ENCODE measurements around the gene PNPLA7.
A peak's percentile ranks its signal among the peaks of the same experiment; 100 is the strongest.

The PNPLA7 gene

DNA sequence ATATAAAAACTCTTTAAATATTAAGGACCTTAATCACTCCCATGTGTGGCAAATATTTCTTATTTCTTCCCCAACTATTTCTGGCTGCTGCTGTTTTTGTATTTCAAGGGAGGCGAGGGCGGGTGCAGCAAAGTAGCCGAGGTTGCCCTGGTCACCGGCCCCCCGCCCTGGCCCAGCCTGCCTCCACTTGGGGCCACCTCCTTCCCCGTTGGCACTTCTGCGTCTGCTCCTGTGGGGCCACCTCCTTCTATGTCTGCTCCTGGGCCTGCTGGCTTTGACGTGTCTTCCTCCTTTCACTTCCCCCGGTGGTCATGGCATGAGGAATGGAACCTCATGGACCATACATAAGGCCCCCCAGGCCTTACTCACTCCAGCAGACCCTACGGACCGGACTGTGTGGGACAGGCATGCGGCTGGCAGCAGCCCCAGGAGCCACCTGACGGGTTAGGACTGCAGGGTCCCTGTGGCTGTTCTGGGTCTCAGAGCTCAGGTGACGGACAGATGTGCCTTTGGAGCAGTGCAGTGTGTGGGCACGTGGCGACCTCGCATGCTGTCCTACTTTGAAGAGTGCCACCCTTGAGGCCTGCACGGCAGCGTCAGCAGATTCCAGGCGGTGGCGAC lies 103.2 kb downstream of the PNPLA7 start:
- no peak for DNase-seq

DNA sequence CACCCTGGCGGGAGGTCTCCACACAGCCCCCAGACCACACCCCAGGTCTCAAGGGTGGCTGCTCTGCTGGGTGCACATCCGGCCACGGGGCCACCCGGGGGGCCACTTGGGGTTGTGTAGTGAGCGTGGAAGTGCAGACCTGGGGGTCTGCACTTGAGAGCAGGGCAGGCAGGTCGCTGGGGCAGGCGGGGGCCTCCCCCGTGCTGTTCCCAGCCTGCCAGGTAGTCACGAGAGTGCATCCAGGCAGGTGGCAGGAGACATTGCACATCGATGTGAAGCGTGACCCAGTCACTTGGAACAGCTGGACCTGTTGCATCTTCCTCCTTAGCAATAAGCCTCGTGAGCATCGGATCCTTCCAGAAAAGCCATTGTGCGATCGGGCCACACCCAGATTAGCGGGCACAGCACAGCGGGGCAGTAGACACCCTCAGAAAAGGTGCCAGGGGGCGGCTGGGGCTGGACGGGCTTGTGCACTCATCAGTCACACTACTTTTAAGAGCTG lies 104.2 kb downstream of the PNPLA7 start:
- DNase-seq = no peak

GRCh38 chr9:137445275-137445807 lies 104.9 kb downstream of the PNPLA7 start:
- peak; percentile 43 for DNase-seq

GRCh38 chr9:137444106-137444790 lies 106.0 kb downstream of the PNPLA7 start:
- no peak for DNase-seq

GRCh38 chr9:137441935-137442321 lies 108.3 kb downstream of the PNPLA7 start:
- DNase-seq = no peak

GRCh38 chr9:137441289-137441934 lies 108.8 kb downstream of the PNPLA7 start, which contains the start of gene ENTPD8:
TSS of gene ENTPD8 (minus strand) at chr9:137441357. CDS start at chr9:137438285, 3,072 bp downstream.
- peak; percentile 38 for DNase-seq

GRCh38 chr9:137439158-137439714 lies 111.0 kb downstream of the PNPLA7 start:
- DNase-seq = no peak

- no peak for DNase-seq
Measured at GRCh38 chr9:137438591-137439157, 111.5 kb downstream of the PNPLA7 start.

DNA sequence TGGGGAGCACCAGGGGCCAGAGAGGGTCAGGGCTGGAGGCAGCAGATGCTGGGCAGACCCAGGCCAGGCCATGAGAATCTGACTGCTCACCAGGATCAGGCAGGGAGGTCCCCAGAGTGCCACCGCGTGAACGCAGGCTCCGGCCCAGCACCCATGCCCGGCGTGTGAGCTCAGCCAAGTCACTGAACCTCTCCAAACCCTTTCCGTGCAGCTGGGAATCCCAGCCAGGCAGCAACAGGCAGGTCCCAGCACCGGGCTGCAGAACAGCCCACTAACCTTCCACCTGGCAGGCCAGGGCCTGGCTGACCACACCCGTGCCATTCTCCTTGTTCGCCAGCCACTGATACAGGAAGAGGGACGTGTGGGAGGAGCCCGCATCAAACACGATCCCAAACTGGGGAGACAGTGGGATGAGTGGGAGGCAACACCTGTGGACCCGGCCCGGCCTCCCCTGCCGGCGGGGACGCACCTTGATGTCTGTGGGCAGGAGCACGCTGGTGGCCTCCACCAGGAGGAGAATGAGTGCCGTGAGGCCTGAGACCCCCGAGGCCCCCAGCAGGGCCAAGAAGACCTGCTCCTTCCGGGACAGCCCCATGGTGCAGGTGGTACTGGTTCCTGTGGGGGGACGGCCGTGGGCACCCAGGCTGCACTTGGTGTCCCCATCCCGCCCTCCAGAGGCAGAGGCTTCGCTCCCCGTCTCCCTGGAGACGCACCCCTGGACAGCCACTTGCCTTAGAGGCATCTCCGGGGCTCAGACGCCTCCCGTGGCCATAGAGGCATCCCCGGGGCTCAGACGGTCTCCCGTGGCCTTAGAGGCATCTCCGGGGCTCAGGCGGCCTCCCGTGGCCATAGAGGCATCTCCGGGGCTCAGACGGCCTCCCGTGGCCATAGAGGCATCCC lies 112.3 kb downstream of the PNPLA7 start:
- no peak for DNase-seq

DNA sequence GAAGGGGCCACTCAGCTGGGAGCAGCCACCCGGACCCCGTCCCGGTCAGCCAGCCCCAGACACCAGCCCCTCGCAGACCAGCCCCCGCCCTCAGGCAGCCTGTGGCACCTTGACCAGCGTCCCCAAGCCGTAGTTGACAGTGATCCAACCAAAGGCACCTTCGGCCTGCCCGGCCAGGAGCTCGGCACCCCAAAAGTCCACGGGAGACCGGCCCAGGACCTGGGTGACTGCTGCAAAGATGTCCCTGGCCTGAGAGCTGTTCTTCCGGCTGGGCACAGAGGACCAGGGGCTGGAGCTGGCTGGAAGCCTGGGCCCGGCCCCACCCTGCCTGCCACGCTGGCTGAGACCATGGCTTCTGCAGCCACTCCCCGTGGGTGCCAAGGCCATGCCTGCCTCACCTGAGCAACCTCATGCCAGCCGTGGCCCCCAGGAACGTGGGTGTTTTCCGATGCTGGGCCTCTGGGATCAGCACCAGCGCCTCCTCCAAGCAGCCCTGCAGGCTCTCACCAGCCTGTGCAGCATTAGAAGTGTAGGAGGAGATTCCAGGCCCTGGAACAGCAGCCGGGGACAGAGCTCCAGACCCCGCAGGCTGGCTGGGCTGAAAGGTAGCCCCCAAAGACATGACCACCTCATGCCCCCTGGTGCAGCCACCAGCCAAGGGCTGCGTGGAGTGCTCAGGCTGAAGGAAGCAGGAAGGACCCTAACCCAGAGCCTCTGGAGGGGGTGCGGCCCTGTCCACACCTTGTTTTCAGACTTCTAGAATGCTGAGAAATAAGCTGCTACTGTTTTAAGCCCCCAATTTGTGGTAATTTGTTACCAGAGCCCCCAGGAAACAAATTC lies 113.2 kb downstream of the PNPLA7 start:
- DNase-seq = no peak

DNA sequence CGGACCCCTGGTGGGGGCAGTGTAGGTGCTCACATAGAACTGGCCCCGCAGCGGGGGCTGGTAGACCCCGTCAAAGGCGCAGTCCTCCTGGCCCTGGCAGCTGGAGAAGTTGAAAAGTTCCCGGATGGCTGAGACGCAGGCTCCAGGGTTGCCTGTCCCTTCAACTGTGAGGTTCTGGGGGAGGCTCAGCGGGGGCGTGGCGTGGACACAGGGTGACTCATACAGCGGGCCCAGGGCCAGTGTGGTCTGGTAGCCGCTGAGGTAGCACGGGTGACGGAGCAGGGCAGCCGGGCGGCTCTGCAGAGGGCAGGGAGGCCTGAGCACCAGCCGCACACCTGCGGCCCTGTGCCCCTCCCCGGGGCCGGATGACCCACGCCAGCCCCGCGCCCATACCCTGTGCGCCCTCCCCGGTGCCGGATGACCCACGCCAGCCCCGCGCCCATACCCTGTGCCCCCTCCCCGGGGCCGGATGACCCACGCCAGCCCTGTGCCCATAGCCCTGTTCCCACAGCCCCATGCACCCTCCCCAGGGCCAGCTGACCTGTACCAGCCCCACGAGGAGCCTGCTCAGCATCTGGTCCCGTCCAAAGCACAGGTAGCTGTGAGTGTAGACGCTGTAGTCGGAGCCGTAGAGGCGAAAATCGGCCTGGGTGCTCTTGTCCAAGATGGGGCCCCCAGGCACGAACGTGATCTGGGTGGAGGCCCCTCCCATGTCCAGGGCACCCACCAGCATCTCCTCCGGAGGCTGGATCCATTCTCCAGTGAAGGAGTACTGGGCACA lies 114.0 kb downstream of the PNPLA7 start:
- no peak for DNase-seq

- DNase-seq = no peak
Measured at GRCh38 chr9:137435381-137435891, 114.8 kb downstream of the PNPLA7 start.

GRCh38 chr9:137434498-137435380 lies 115.5 kb downstream of the PNPLA7 start:
- no peak for DNase-seq

DNA sequence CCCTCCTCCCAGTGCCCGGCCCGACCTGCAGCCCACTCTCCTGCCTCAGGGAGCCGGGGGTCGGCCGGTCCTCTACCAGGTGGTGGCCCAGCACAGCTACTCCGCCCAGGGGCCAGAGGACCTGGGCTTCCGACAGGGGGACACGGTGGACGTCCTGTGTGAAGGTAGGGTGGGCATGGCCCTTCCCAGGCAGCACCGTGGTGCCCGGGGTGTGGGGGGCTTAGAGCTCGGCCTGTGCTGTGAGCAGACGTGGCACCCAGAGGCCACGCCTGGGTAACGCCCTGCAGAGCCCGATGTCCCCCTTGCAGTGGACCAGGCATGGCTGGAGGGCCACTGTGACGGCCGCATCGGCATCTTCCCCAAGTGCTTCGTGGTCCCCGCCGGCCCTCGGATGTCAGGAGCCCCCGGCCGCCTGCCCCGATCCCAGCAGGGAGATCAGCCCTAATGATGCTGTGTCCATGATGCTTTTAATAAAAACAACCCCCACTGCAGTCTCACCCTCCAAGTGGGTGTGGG lies 116.2 kb downstream of the PNPLA7 start:
- no peak for DNase-seq

GRCh38 chr9:137433349-137433915 lies 116.8 kb downstream of the PNPLA7 start:
- no peak for DNase-seq

- no peak for DNase-seq
Measured at GRCh38 chr9:137432687-137433348, 117.4 kb downstream of the PNPLA7 start.

DNA sequence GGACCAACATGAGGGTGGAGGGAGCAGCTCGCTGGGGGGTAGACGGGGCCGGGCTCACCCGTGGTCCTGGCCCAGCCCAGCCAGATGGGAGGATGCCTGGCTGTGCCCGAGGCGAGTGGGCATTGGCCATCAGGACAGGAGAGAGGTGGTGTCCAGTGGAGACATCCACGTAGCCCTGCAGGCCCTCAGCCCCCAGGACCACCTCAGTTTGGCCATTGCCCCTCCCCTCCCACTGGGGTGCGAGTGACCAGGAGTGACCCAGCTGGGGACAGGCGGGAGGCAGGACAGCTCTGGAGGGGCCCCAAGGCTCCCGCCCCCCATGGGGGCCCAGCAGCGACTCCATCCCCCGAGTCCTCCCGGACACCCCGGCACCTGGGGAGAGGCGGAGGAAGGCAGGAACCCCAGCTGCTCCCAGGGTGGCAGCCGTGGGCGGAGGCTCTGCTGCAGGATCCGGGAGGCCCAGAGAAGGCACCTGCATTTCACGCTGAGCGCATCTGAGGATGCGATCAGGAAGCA lies 118.7 kb downstream of the PNPLA7 start:
- DNase-seq = no peak
